ENCODE results near the gene C16orf95.

Gene C16orf95

GRCh38 chr16:87314990-87315420 lies 2.2 kb downstream of the C16orf95 start:
- DNase-seq = no peak

DNA sequence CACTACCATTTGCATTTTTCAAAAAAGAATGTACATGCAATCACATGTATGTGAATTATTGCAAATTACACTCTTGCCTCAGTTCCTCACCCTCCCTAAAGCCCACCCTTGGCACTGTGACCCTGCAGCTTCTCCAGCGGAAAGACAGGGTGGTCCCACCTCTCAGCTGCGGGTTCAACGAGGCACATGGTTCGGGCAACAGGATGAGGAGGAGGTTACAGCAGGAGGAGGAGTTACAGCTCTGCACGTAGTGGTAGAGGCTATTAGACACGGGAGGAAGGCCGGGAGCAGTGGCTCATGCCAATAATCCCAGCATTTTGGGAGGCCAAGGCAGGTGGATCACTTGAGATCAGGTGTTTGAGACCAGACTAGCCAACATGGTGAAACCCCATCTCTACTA lies 5.2 kb downstream of the C16orf95 start:
- no peak for DNase-seq

GRCh38 chr16:87311387-87311786 lies 5.8 kb downstream of the C16orf95 start:
- DNase-seq = no peak

- DNase-seq = no peak
Observed at GRCh38 chr16:87310610-87311009, 6.6 kb downstream of the C16orf95 start.

GRCh38 chr16:87309620-87310525 lies 7.3 kb downstream of the C16orf95 start:
- DNase-seq = no peak

DNA sequence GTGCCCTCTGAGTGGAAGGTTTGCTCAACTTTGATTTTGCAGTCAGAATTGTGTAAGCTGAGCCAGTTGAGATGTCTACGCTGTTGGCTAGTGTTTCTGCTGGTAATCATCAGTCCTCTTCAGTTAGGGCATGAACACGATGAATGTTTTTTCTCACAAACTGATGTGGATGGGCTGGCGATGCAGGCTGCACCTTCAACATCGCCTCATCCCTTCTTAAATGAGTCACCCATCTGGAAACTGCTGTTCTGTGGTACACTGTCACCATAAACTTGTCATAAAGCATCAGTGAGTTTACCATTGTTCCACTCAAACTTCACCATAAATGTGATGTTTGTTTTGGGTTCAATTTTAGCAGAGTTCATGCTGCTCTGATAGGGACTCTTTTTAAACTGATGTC lies 8.4 kb downstream of the C16orf95 start:
- no peak for DNase-seq

GRCh38 chr16:87306516-87306915 lies 10.7 kb downstream of the C16orf95 start:
- no peak for DNase-seq

DNA sequence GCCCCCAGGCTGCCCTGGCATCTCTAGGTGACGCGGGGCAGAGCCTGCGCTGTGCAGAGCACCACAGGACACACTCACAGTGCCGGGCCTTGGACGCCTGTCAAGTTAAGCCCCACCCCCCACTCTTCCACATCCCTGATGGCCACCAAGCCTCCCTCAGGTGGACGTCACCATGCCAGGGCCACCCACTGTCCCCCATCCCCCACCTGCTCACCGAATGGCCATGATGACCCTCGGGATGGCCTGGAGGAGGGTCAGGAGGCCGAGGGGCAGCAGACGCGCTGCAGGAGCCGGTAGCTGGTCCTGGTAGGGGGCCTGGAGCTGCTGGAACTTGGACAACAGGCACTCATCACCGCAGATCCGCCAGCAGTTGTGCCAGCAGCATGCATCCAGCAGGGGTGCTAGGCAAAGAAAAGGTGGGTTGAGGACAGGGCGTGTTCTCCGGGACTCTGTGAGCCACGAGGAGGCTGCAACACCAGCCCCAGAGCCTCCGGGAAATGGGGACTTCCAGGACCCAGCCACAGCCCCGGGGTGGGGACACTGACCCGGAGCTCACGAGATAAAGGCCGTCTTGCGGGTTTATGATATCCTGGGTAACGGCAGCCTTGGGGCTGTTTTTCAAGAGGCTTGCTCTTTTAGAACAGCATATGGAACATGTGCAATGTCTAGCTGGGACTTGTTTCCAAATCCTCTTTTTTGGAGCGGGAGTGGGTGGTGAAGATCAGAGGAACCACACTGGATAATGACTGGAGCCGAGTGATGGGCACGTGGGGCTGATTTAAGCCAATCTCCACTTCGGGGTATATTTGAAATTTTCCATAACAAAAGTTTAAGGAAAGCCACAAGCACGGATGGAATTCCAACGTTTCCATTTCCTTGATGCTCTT lies 11.4 kb downstream of the C16orf95 start:
- DNase-seq = no peak

GRCh38 chr16:87304951-87305350 lies 12.2 kb downstream of the C16orf95 start:
- DNase-seq = no peak

- DNase-seq = no peak
Observed at GRCh38 chr16:87303962-87304521, 13.2 kb downstream of the C16orf95 start.

DNA sequence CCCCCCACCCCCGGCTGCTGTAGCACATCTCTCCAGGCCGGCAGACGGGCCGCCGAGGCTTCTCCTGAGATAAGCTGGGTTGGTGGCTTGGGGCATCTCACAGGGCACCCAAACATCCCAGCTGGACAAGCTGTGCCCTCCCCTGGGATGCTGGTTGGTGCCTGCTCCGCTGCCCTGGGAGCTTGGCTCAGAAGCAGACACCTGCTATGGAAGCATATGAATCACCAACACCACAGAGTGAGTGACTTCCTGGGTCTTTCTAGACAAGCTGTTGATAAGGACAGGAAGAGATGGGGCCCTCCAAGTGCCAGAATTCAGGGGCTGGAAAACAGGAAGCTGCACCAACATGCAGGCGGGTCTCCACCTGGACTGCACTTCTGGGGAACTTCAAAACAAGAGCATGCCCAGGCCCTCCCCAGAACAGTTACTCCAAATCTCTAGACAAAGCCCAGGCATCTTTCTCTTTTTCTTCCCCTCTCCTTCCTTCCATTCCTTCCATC lies 13.7 kb downstream of the C16orf95 start:
- DNase-seq = no peak

GRCh38 chr16:87298857-87299465 lies 18.2 kb downstream of the C16orf95 start:
- no peak for DNase-seq

DNA sequence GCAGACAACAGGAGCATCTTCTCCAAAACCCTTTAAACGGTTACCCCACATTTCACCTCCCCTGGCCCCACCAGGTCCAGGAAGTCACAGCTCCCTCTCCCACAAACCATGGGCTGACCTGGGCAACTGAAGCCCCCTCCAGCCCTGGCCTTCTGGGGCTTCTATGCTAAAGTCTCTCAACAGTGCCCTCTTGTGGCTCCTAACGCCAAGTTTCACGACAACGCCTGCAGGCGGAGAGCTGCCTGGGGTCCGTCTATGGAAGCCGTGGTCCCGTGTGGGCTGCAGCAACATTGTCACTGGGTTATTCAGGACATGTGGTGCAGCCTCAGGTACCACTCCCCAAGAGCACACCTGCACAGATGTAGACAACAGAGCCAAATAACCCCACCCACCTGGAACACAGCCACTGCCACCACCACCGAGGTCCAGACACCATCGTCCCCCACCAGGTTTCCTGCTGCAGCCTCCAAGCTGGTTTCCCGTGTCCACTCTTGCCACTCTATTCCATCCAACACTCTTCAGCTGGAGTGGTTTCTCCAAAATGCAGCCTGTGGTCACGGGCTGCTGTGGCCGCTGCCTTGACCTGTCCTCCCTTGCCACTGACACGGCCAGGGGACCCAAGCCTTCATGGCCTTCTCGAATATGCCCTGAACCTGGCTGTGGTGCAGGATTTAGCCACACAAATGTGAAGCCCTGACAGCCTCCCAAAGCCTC lies 19.1 kb downstream of the C16orf95 start:
- DNase-seq = no peak

DNA sequence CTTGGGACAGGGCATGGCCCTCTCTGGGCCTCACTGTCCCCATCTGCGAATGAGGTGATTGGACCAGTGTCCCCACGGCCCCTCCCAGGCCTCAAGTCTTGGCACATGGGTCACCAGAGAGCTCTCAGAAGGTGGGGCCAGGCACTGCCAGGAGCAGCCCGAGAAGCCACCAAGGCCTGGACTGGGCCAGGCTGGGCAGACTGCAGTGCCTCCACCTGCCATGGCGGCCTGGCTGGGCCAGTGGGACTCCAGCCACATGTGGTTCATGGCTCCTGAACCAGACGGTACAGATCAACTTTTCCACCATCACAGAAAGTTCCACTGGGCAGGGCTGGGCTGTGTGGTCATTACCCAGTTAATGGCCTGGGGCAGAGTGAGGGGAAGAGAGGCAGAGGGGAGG lies 19.8 kb downstream of the C16orf95 start:
- no peak for DNase-seq

DNA sequence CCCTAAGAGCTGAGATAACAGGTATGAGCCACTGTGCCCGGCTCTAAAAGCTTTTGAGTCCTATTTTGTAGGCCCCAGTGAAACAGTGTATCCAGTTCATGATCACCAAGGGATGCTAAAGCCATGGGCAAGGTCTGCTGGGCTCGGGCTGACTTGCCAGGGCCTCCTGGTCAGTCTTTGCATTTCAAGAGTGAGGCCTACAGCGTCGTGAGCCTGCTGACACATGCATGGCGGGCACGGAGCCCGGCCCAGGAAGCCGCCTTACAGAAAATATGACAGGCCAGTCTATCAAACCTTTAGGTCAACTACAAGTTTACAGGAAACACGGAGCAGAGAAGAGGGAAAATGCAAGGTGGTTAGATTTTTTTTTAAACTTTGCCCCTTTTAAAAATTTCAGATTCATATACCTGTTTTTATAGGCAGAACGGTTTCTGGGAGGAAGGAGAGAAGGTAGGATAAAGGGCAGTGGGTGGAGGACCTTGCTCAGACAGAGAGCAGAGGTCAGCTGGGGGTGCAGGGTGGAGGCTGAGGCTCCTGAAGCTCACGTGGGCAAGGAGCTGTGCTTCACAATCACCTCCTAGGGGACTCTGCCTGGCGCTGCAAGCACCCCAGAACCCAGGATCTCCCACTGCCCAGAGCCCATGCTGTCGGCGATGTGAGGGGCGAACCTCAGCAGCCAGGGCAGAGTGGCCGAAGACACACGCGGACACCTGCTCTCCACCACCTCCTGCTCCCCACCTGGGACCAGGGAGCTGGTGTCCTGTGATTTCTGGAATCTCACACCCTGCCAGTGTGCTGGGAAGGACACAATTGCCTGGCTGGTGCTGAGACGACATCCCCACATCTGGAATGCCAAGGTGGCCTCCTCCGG lies 21.3 kb downstream of the C16orf95 start:
- no peak for DNase-seq

DNA sequence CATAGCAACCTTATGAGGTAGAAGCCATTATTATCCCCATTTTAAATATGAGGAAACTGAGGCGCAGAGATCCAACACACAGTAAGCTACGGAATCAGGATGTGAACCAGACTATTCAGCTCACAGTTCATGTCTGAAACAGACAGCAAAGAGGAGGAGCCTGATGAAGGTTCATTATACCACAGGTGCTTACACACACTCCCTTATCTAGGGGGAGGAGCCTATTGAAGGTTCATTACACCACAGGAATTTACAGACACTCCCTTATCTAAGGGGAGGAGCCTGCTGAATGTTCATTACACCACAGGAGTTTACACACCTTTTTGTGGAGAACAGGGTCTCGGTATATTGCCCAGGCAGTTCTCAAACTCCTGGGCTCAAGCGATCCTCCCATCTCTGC lies 21.9 kb downstream of the C16orf95 start:
- DNase-seq = no peak

GRCh38 chr16:87293990-87294389 lies 23.2 kb downstream of the C16orf95 start:
- DNase-seq = no peak

- DNase-seq = no peak
Observed at GRCh38 chr16:87291944-87292343, 25.2 kb downstream of the C16orf95 start.

DNA sequence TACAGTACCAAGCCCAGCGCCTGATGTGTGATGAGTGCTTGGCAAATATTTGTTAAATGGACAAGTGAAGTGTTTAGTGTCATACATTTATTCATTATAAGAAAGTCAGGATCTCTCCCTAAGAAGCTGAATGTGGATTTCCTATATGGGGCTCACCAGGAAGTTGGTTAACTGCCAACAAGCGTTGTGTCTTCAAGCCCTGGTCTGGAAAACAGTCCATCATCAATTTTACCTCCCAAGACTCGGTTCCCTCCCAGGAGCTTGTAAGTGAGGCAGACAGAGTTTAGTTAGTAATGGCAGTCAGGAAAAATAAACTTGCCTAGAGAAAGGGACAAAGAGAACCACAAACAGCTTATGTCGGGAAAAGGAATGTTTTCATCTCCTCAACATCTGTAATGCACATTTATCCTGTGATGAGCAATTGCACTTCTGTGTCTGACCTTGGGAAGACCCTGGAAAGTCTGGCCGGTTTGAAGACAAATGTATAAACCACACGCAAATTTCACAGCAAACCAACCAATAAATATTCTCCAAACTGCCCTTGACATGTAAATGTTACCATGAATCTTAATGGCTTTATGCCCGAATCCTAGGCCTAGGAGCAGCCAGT lies 28.3 kb downstream of the C16orf95 start:
- DNase-seq = no peak

DNA sequence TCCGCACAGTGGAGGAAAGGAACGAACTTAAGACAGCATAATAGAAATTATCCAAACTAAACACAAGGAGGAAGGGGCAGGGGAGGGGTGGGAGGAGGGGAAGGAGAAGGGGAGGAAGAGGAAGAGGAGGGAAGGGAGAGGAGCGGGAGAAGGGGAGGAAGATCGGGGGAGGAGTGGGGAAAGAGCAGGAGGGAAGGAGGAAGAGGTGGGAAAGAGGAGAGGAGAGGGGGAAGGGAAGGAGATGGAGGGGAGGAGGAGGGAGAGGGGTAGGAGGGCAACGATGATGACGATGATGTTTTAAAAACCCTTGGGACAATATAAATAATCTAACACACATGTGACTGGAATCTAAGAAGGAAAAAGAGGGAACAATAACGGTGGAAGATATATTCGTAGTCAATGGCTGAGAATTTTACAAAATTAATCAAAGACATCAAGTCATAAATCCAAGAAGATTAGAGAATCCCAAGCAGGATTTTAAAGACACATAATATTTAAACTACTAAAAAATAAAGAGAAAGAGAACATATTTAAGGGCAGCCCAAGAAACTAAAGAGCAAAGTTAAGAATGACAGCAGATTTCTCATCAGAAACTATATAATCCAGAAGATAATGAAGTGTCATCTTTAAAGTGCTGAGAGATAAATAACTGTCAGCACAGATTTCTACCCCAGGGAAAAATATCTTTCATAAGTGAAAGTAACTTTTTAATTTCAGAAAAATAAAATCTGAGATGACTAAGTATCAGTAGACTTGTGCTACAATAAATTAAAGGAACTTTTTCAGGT lies 30.2 kb downstream of the C16orf95 start:
- DNase-seq = no peak

Measured in NCI-H446 (cell line).